HCT116 (cell line): ENCODE results near the gene GSTK1. TPM values are rescaled to one million over a fixed set of nuclear protein-coding genes. Genes with fewer than 3 reads are reported as not detected.

Experiments
- ATF3 ChIP-seq: IDR thresholded peaks from 2 replicates; pipeline ENCODE4 v1.6.1; 2012
- CTCF ChIP-seq, 3 experiments: fragments of 200-600 bp in 1 of 3; sonication (generic) in 1 of 3; IDR thresholded peaks in 2 of 3; conservative IDR thresholded peaks in 1 of 3; 2 replicates each; pipeline ENCODE4 v1.5.1; 2012 to 2017; ENCODE audit warnings: low read depth in 2 of 3, low read length in 2 of 3, antibody characterized with exemption in 1 of 3, borderline replicate concordance in 1 of 3, control low read depth in 1 of 3, mild to moderate bottlenecking in 1 of 3, mixed read lengths in 1 of 3, mixed run types in 1 of 3, moderate library complexity in 1 of 3; ENCODE audit not compliant: insufficient read depth in 1 of 3
- EZH2 ChIP-seq: fragments of 200-600 bp; sonication (generic); IDR thresholded peaks from 2 replicates; pipeline ENCODE4 v1.6.1; 2017; ENCODE audit warnings: antibody characterized with exemption, mixed run types
- JUND ChIP-seq: IDR thresholded peaks from 2 replicates; pipeline ENCODE4 v1.6.1; 2012
- REST ChIP-seq: IDR thresholded peaks from 2 replicates; pipeline ENCODE4 v1.6.1; 2012; ENCODE audit warnings: low read depth
- SIN3A ChIP-seq: IDR thresholded peaks from 2 replicates; pipeline ENCODE4 v1.6.1; 2012; ENCODE audit warnings: low read depth
- SP1 ChIP-seq: IDR thresholded peaks from 2 replicates; pipeline ENCODE4 v1.6.1; 2012; ENCODE audit warnings: low read depth
- total RNA-seq: library from RNA; stranded (reverse); gene quantifications from one replicate; pipeline ENCODE4 v1.2.1, GENCODE V29; 2021; ENCODE audit not compliant: unreplicated experiment

Gene GSTK1
- total RNA-seq, 1 experiment from 2014 or later = 83.6 TPM

- no peak for TF ChIP-seq CTCF (IDR thresholded peaks at IDR 0.05 in 2 of 3, conservative IDR thresholded peaks at IDR 0.05 in 1 of 3; ENCODE audit: borderline replicate concordance in 1 of 3, insufficient read depth in 1 of 3, low read depth in 2 of 3, low read length in 2 of 3)
- TF ChIP-seq SIN3A = no peak
- TF ChIP-seq JUND = no peak
- no peak for TF ChIP-seq SP1
- no peak for TF ChIP-seq EZH2
- TF ChIP-seq ATF3 = no peak
- no peak for TF ChIP-seq REST
Measured at GRCh38 chr7:143318661-143319060, 55.4 kb downstream of the GSTK1 start (continued).

Other genes with a start within 250 kb of the GSTK1 start
- gene OR9A2, start 236.3 kb upstream of the GSTK1 start, total RNA-seq = not detected
- not detected for gene OR6V1, start 211.1 kb upstream of the GSTK1 start, total RNA-seq
- gene PIP, start 131.4 kb upstream of the GSTK1 start, total RNA-seq = not detected
- not detected for gene TAS2R39, start 80.0 kb upstream of the GSTK1 start, total RNA-seq
- gene TAS2R40, start 41.4 kb upstream of the GSTK1 start, total RNA-seq = not detected
- gene TMEM139, start 21.5 kb downstream of the GSTK1 start, total RNA-seq = 9.9 TPM
- 64.1 TPM for gene CASP2, start 24.9 kb downstream of the GSTK1 start, total RNA-seq
- gene CLCN1, start 52.7 kb downstream of the GSTK1 start, total RNA-seq = 0.47 TPM
- gene FAM131B, start 99.3 kb downstream of the GSTK1 start, total RNA-seq = 0.20 TPM
- gene ZYX, start 117.9 kb downstream of the GSTK1 start, total RNA-seq = 144 TPM
- 29.9 TPM for gene EPHA1, start 145.4 kb downstream of the GSTK1 start, total RNA-seq
- not detected for gene TAS2R60, start 180.0 kb downstream of the GSTK1 start, total RNA-seq
- gene TAS2R41, start 214.4 kb downstream of the GSTK1 start, total RNA-seq = not detected